ENCODE data around the gene MYO5A. TPM values are rescaled to one million over a fixed set of nuclear protein-coding genes. Genes with fewer than 3 reads are reported as not detected.
A peak's percentile ranks its signal among the peaks of the same experiment; 100 is the strongest.

MYO5A gene
- total and polyA plus RNA-seq, 2 donors (not counting 1 experiment from before 2014, with no cell fraction given): 12.2 to 44.4 TPM

DNA sequence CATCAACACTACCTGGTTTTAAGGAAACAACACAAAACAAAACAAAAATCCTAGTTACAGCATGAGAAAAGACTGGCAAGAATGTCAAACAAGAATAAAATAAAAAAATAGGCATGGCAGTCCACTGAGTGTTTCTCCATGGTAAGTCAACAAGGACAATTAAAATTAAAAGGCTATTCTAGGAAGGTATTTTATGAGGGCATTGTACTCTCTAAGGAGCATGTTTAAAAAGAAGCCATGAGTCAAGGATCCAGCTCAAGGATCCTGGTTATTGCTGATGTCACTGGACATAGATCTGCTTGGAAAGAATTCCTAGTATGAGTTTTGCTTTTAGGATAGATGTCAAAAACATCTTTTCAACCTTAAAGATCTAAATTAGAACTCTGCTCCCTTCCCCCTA lies 106.7 kb downstream of the MYO5A start:
- Histone ChIP-seq H3K4me2 (replicated peaks; ENCODE audit: low read depth, low read length, poor library complexity, severe bottlenecking) (no peak overlapping the region), H3K4me1 (ENCODE audit: control insufficient read depth in 2 of 2, insufficient read depth in 2 of 2, low read length in 2 of 2) (peaks cover 6 to 8% of the 10 kb centered on the region in 2 donors), H3K36me3 (replicated peaks in 1 of 2; ENCODE audit: control extremely low read depth in 1 of 2, control insufficient read depth in 1 of 2, extremely low read depth in 1 of 2, insufficient read depth in 2 of 2, low read length in 1 of 2) (peaks cover 4 to 21% of the 10 kb centered on the region in 2 experiments), H3K27me3 (replicated peaks in 1 of 4; ENCODE audit: control extremely low read depth in 1 of 4, control insufficient read depth in 3 of 4, insufficient read depth in 4 of 4, low read length in 3 of 4) (no peaks in the 10 kb centered on the region), H3K27ac (ENCODE audit: low read length in 2 of 2) (no peak overlapping the region), H3K9ac (ENCODE audit: low read length) (no peak overlapping the region), H3K79me2 (ENCODE audit: control insufficient read depth, insufficient read depth, low read length) (peaks cover 4% of the 10 kb centered on the region), H3K9me3 (ENCODE audit: control extremely low read depth in 1 of 3, control insufficient read depth in 2 of 3, insufficient read depth in 1 of 3, low read length in 2 of 3) (no peaks in the 10 kb centered on the region), H2AFZ (ENCODE audit: insufficient read depth, low read depth, low read length, poor library complexity, severe bottlenecking) (no peak overlapping the region), H3K4me3 (ENCODE audit: control extremely low read depth in 1 of 5, extremely low read depth in 1 of 5, insufficient read depth in 1 of 5, low read depth in 2 of 5, low read length in 4 of 5) (no peak overlapping the region), H4K20me1 (ENCODE audit: control insufficient read depth, insufficient read depth, low read length, poor library complexity, severe bottlenecking) (no peaks in the 10 kb centered on the region)
- no peak for DNase-seq
- Mint-ChIP-seq H3K27me3 (no peaks in the 10 kb centered on the region), H3K27ac (no peak overlapping the region), H3K4me3 (no peak overlapping the region), H3K4me1 (peaks cover 16% of the 10 kb centered on the region), H3K9me3 (ENCODE audit: insufficient read depth) (no peaks in the 10 kb centered on the region)
- intact Hi-C loops (cut with micrococcal nuclease): no loop called here
- TF ChIP-seq CTCF (IDR thresholded peaks at IDR 0.05) (no peak), EZH2 (IDR thresholded peaks at IDR 0.05; ENCODE audit: borderline replicate concordance, insufficient read depth, low read depth, low read length, poor library complexity, severe bottlenecking) (no peak)
- ChIA-PET POLR2A (no interaction called here), CTCF (interaction anchor here (0.7 kb wide), 1 partner anchor 11 kb away, joined by 5 read pairs; no protein-coding TSS in a partner anchor)
- ATAC-seq (ENCODE audit: low read depth): no peak

- Histone ChIP-seq H3K27ac (ENCODE audit: low read length in 2 of 2) (no peak overlapping the region), H3K36me3 (replicated peaks in 1 of 2; ENCODE audit: control extremely low read depth in 1 of 2, control insufficient read depth in 1 of 2, extremely low read depth in 1 of 2, insufficient read depth in 2 of 2, low read length in 1 of 2) (peaks cover 4 to 24% of the 10 kb centered on the region in 2 experiments), H3K79me2 (ENCODE audit: control insufficient read depth, insufficient read depth, low read length) (peaks cover 4% of the 10 kb centered on the region), H3K4me2 (replicated peaks; ENCODE audit: low read depth, low read length, poor library complexity, severe bottlenecking) (peak overlapping the region; percentile 23), H4K20me1 (ENCODE audit: control insufficient read depth, insufficient read depth, low read length, poor library complexity, severe bottlenecking) (no peaks in the 10 kb centered on the region), H3K27me3 (replicated peaks in 1 of 4; ENCODE audit: control extremely low read depth in 1 of 4, control insufficient read depth in 3 of 4, insufficient read depth in 4 of 4, low read length in 3 of 4) (no peaks in the 10 kb centered on the region), H3K4me1 (ENCODE audit: control insufficient read depth in 2 of 2, insufficient read depth in 2 of 2, low read length in 2 of 2) (peaks cover 6 to 8% of the 10 kb centered on the region in 2 donors), H3K4me3 (ENCODE audit: control extremely low read depth in 1 of 5, extremely low read depth in 1 of 5, insufficient read depth in 1 of 5, low read depth in 2 of 5, low read length in 4 of 5) (no peak overlapping the region), H2AFZ (ENCODE audit: insufficient read depth, low read depth, low read length, poor library complexity, severe bottlenecking) (no peak overlapping the region), H3K9me3 (ENCODE audit: control extremely low read depth in 1 of 3, control insufficient read depth in 2 of 3, insufficient read depth in 1 of 3, low read length in 2 of 3) (no peaks in the 10 kb centered on the region), H3K9ac (ENCODE audit: low read length) (no peak overlapping the region)
- ChIA-PET POLR2A (no interaction called here), CTCF (interaction anchor here (0.8 kb wide), 1 partner anchor 165 kb away, joined by 4 read pairs; no protein-coding TSS in a partner anchor)
- Mint-ChIP-seq H3K27ac (no peak overlapping the region), H3K27me3 (no peaks in the 10 kb centered on the region), H3K9me3 (ENCODE audit: insufficient read depth) (no peaks in the 10 kb centered on the region), H3K4me3 (no peak overlapping the region), H3K4me1 (peaks cover 16% of the 10 kb centered on the region)
- ATAC-seq (ENCODE audit: low read depth) (peak; percentile 66), DNase-seq (peak; percentile 18)
- TF ChIP-seq CTCF (IDR thresholded peaks at IDR 0.05): no peak
- no peak for TF ChIP-seq EZH2 (IDR thresholded peaks at IDR 0.05; ENCODE audit: borderline replicate concordance, insufficient read depth, low read depth, low read length, poor library complexity, severe bottlenecking)
- WGBS (ENCODE audit: insufficient coverage): no CpG with 5 or more reads among the region's 3 CpGs
- intact Hi-C loops (cut with micrococcal nuclease): no loop called here
Observed at GRCh38 chr15:52421029-52421428, 107.7 kb downstream of the MYO5A start.

All from B cell (primary cell).